GM21737 (cell line): ENCODE results near the gene CWC15.
"Not testable (repeated sequence)": the region's sequence is repeated elsewhere in the genome, so short reads cannot be mapped to it uniquely, and the experiment has no call there.

Source experiments
- ATAC-seq: cut with Tn5 transposase; IDR thresholded peaks from one replicate; pipeline ENCODE4 v1.9.1; 2021; ENCODE audit warnings: mild to moderate bottlenecking, moderate library complexity; ENCODE audit not compliant: unreplicated experiment

The CWC15 gene

DNA sequence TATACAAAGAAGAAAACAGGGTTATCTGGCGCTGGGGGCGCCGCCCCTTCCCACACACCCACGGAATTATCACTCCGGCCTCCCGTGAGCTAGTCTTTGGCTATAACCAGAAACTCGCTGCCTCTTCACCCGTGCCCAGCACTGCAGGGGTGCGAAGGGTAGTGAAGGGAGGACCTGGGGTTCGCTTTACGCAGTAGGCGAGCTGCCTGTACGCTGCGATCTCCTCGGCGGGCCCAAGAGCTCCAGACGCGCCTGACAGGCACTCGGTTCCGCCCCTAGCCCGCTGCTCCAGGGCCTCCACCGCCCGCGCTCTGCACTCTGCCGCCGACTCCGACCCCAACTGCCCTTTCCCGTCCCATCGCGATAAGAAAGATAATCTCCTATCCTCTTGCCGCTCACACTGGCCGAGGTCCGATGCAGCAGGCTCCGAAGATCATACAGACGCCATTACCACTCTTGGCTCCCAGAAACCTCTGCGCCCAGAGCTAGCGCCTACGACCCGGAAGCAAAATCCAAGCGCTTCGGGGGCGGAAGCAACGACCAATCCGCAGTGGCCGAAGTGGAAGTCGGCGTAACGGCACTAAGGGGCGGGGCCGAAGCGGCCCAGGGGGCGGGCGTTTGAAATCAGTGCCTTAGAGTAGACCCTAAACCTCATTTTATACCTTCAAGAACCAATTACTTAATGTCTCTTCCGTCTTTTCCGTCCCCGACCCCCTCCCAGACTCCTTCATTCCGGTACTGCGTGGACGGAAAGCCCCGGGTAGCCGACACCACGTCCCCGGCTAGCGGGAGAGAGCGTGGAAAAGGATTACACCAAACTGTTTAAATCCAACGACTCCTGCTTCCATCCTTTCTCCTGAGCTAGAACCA lies at the start of gene CWC15, which contains the start of gene KDM4D:
TSS of gene CWC15 (minus strand) at position 458 of the 870 bp plus-strand sequence. CDS start 1,371 bp downstream, outside the sequence.
TSS of gene KDM4D (plus strand) at position 611 of the 870 bp plus-strand sequence. CDS start 23,664 bp downstream, outside the sequence.
- peak; percentile 100 for ATAC-seq

DNA sequence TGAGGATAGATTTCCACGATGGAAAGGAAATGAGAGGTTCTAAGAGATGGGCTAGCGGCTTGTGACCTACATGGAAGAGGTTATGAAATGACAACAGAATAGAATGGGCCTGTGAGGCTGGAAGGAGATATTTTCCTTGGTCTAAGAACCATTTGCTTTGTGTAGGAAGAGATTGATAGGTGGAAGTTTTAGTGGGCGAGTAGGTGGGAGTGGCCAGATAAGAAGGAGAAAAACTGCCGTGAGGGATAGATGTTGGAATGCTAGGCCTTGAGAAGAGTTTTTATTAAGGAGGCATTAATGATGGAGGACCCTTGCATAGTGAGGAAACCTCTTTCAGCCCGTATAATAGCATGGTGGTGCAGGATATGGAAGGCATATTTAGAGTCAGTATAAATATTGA lies 48.1 kb upstream of the CWC15 start:
- not testable (repeated sequence) for ATAC-seq

DNA sequence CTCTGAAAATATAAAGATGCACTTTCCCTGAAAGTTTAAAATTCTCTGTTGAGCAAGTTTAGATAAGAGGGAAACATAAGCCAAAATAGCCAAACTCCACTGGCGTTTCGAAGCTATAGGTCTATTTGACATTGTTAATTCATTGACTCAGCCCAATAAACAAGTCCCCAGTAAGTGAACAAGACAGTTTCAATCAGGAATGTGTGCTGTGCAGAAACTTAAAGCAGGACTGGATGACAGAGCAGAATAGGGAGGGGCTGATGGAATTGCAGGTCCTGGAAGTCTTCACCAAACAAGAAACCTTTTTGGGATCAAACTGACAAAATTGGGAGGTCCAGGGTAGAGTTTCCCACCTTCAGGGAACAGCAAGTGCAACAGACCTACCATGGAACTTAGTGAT lies 42.8 kb upstream of the CWC15 start:
- no peak for ATAC-seq

DNA sequence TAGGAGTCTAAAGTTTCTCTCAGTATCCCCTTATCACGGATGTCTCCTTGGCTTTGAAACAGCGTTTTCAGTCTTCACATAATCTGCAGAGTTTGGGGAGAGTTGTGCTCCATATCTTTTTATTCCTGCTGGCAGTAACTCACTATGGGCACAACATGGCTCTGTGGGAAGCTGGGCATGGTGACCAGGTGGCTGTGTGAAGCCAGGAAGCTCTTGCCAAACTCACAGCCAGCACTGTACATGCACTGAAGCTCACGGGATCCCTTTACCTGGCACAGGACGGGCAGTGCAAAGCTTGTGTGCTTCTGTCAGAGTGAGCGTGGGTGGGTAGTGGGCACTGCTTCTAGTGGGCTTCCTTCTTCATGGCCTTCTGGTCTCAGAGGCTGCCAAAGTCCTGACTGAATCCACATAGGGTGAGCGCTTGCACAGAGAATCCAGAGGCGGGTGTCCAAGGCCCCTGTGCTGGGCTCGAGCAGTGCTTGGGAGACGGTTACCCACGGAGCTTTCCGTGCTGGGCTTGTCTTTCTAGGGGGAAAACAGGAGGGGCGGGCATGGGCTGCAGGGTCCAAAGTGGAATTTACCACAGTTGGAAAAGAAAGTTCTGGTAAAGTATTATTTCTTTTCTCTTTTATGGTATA lies 40.9 kb upstream of the CWC15 start:
- ATAC-seq, result no peak

DNA sequence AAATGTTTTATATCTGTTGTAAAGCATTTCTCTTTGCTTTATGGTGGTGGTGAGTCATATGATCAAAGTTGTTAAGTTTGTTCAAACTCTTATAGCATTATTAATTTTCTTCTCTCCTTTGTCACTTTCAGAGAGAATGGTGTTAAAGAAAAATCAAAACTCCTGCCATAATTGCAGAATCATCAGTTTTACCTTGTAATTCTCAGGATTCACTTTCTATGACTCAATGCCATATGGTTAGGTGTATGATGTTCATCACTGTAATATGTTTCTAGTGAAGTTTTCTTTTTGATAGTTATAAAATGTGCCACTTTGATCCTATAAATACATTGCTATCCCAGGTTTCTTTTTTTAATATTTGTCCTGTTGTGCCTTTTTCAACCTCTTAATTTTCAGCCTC lies 38.0 kb upstream of the CWC15 start:
- no peak for ATAC-seq

DNA sequence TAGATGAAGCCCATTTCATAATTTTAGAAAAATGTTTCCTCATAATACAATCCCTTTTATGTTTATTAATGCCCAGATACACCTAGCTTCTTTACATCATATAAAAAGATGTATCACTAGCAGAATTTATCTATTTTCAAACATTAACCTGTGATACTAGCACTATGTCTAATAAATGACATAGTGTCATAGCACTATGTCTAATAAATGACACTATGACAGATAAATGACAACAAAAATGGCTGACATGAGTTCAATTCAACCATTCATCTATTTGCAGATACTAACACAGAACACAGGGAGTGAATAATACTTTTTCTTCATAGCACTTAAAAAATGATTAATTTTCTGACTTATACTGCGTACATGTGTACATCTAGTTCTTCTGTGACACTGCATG lies 32.3 kb upstream of the CWC15 start:
- no peak for ATAC-seq

DNA sequence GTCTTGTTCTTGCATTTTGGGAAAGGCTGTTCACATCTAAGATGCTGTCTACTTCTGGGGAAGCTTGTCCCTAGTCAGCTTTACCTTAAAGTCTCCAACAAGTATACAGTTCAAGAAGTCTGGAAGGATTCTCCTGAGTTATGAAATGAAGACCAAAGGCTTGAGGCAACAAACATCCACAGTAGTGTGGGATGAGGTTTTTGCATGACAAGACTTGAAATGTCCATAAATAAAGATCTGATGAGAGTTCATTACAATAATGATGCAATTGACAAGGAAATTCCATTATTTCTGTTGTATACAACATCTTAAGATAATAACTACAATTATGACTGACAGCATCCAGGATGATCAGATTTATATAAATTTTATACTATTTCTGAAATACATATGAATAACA lies 30.4 kb upstream of the CWC15 start:
- ATAC-seq, result no peak

DNA sequence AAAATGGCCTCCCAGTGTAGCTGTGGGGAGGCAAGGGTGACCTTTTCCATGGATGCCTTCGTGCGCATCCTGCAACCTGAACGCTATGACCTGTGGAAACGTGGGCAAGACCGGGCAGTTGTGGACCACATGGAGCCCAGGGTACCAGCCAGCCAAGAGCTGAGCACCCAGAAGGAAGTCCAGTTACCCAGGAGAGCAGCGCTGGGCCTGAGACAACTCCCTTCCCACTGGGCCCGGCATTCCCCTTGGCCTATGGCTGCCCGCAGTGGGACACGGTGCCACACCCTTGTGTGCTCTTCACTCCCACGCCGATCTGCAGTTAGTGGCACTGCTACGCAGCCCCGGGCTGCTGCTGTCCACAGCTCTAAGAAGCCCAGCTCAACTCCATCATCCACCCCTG lies 24.9 kb upstream of the CWC15 start:
- ATAC-seq, result no peak

DNA sequence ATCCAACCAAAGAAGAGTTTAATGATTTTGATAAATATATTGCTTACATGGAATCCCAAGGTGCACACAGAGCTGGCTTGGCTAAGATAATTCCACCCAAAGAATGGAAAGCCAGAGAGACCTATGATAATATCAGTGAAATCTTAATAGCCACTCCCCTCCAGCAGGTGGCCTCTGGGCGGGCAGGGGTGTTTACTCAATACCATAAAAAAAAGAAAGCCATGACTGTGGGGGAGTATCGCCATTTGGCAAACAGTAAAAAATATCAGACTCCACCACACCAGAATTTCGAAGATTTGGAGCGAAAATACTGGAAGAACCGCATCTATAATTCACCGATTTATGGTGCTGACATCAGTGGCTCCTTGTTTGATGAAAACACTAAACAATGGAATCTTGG lies 24.1 kb upstream of the CWC15 start:
- no peak for ATAC-seq

DNA sequence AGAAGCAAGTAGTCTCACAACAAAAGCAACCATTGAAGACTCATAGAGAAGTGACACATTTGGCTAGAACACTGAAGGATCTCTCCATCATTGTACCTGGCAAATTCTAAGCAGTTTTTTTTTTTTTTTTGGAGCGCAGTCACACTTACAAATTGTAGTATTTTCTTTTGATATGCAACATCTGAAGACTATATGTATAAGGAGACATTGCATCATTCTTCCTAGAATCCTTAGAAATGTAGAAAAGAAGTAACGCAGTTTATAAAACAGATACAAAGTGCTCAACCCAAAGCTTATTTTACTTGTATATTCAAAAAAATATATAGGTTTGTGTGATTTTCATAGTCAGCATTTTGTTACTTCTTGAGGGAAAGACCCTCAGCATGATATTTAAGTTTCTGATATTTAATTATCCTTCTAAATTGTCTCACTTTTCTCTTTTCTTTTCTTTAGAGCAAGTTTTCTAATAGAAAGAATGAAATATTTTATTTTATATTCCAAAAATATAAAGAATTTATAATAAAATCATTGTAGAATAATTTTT lies 20.1 kb upstream of the CWC15 start:
- ATAC-seq, result no peak

DNA sequence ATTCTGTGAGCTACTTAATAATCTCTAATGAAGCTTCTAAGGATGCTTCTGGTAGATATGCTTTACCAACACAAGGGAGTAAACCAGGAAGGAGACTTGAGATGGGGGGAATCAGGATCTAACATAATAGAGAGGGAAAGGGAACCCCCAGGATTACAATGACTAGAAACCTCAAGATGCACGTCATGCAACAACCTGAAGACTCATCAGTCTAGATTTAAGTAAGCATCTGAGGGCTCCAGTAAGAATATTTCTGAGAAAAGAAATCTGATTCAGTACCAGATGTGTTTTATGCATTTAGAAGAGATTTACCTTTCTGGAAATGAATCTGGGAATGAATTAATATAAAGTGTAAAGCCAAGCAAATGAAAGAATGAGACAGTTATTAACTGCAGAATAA lies 15.4 kb upstream of the CWC15 start:
- no peak for ATAC-seq

DNA sequence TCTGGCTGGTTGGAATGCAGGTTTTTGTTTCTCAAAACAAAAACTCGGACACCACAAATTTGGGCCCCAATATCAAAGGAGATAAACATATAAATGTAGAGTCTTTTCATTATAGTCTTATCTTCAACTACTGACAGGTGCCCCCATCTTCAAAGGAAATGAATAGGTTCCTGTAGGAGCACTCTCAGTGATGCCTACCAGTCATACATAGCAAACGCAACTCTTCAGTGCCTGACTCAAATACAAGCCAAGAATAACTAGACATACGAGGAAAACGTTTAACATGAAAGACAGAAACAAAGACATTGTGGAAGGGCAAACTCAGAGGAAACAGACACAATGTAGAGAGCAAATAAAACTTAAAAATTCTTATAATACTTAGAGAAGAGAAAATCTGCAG lies 14.0 kb upstream of the CWC15 start:
- ATAC-seq, result no peak

DNA sequence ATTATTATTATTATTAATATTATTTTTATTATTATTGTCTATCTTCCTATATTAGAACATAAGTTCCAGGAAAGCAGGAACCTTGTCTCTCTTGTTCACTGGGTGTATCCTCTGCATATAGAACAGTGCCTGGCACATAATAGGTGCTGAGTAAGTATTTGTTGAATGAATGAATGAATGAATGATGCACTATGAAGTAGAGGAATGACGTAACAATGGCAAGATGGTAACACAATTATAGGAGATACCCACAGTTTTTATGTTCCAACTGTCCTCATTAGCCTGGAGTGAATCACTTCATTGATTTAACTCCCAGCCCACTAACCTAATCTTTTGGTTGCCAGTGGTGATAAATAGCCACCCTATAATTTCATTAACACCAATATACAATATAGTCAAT lies 2.2 kb upstream of the CWC15 start:
- no peak for ATAC-seq

DNA sequence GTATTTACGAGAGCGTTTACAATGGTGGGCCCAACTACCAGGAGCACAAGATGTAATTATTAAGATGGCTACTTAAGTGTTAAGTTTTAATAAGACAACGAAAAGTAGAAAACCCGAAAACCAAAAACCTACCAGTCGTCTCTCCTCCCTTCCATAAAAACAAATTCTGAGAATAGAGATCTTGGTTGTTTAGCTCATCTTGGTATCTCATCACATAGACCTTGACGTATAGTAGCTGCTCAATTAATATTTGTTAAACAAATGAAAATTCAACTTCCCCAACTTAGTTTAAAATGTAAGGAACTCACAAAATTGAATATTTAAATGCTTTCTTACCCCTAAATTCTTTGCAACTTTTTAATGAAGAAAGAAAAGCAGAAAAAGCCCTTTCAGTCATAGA lies 822 bp upstream of the CWC15 start:
- no peak for ATAC-seq

DNA sequence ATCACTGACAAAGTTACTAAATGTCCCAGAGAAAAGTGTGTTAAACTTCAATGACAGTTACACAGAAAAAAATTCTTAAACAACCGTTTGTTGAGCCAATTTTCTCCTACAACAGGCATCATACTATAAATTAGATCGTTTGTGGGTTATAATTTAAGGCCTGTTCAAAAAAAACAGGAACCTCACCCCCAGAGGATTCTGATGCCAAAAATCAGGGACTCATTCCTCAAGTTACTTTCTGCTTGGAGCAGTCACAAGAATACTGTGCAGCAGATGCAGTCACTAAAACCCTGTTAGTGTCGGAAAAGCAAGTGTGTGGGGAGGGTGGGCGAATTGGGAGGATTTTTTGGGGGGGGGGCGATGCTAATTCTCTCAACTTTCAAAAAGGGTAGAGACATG lies 657 bp downstream of the CWC15 start:
- no peak for ATAC-seq

DNA sequence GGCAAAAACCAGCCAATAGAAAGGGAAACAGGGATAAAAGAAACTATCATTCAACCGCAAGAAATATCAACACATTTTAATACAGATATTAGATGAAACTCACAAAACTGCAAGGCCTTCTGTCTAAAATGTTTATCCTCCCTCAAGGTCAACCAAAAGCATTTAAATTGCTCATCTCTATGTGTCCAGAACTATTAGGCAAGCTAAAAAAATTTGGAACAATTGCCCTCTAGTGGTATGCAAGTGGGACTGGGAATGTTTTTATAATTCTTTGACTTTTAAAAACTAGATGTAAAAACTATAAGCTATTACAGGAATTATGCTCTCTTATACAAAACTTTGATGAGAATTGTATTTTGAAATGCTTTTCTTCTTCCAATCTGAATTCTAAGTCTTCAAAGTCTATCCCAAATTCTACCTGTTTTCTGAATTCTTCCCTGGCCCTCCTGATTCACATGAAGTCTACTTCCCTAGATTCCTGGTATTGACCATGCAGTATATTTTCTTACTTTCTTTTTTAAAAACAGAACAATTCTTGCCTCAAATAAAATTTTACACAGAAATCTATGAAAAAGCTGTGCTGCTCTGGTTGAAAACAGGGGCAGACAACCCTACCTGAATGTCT lies 4.9 kb downstream of the CWC15 start:
- ATAC-seq, result no peak

DNA sequence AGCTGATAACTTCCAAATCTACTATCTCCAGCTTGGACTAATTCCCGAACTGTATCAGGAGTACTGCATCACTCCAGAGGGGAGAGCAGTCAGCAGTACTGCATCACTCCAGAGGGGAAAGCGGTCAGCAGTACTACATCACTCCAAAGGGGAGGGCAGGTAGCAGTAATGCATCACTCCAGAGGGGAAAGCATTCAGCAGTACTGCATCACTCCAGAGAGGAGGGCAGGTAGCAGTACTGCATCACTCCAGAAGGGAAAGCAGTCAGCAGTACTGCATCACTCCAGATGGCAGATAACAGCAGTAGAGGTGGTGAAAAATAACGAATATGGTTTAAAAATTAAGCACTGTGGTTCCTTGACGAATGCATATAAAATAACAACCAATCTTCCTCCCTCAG lies 8.4 kb downstream of the CWC15 start:
- ATAC-seq, result no peak

DNA sequence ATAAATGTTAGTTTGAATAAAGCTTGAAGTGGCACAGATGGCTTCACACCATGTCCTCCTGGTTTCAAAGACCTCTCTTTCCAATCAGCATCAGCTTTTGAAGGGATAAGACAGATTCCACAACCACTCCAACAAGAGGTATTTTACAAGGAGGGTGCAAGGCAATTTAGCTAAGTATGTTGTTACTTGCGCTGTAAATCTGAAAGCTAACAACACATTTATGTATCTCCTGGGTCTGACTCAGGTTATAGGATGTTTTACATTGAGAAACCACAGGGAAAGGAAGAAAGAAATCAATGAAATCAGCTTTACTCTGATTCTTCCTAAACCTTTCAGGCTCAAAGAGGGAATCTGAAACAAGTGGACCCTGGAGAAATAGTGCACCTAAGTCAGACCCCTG lies 12.1 kb downstream of the CWC15 start:
- no peak for ATAC-seq

DNA sequence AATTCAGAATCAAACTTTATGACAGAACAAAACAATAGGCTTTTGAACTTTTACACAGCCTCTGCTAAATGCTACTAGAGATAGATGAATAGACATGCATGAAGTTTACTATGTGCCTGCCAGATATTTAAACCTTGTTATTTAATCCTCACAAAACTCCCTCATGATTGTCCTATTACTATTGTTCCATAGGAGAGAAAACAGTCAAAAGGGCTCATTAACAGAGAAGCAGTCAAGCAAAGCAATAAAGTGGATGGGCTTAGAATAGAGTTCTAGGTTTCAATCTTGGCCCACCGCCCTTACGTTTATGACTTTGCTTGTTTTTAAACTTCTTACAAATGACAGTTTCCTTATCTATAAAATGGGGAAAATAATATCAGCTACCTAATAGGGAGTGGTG lies 12.9 kb downstream of the CWC15 start:
- ATAC-seq, result no peak

DNA sequence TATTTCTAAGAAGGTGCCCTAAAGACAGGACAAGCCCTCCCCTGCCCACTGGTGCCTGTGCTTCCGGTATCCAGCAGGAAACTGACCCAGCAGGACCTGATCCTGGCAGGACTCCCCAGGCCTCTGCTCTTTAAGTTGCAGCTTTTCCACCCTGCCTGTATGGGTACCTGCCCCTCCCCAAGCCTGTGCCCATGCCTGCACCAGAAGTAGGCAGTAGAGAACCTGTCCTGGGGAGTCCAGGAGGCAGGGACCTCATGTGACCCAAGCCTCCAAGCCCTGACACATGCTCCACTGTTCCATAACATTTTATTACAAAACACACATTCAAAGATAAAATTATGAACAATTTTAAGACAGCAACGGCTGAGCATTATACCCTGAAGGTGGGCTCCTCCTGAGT lies 14.2 kb downstream of the CWC15 start:
- ATAC-seq, result no peak

DNA sequence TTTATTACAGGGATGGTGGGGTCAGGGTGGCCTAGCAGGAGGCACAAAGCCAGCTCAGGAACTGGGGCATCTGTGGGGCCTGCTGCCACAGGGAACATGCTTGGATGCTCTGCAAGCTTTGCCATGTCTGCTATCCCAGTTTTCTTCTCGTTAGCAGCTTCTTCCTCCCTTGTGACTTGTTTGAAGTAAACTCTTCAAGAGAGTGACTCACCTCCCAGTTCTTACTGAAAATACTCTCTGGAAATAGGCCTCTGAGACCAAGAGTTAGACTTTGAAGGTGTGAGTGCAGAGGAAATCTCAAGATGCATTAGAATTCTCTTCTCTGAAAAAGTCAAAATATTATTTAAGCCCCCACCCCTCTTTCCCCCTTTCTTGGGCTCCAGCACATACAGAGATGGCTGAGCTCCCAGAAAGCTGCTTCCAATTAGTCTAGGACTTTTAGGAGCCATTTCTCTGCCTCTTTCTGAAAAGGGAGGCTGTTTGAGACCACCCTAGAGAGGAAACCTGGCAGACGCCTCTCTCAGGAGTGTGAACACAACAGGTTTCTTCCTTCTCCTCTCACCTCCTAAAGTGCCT lies 15.1 kb downstream of the CWC15 start:
- ATAC-seq, result no peak
